GDM1 (cell line): ENCODE data around the gene CDH23.

Experiments
- DNase-seq: peaks from one replicate; lab custom pipeline; 2025; lab: John Stamatoyannopoulos, UW

Gene CDH23

DNA sequence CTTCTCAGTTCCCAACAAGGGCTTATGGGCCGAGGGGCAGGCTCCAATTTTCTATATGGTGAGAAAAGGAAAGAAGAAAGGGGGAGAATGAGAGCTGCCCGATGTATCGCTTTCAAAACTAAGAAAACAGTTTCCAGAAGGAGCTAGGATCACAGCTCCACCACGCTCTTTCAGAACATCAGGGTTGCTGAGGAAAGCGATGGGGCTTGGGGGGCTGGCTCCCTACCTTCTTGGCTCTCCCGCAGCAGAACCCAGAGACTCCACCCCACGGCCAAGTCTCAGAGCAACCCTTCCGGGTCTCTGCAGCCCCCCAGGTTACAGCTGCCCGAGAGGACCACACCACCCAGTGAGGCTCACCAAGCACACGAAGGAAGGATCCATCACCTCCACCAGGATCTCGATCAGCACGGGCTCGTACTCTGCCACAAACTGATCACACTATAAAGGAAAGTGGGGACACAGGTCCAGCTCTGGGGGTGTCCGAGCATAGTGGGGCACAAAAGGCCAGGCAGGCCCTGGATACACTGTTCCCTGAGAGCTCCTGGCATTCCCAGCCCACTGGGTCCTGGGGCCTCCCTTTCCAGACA, 422.0 kb downstream of the CDH23 start:
- DNase-seq, result no peak

DNA sequence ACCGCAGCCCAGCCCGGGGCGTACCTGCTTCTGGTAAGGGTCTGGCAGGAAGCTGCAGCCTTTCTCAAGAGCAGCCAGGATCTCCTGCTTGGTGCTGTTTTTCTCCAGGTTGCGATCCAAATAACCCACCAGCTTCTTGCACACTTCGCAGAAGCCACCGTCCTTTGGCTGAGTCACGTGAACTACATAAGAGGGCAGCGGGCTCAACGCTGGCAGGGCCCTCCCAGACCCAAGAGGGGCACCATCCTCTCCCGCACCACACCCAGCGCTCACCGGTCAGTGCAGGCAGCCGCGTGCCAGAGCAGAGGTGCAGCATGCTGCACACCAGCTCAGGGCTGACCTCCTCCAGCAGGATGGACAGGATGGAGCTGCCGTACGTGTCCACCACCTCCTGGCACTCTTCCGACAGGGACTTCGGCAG, 422.7 kb downstream of the CDH23 start:
- no peak for DNase-seq

DNA sequence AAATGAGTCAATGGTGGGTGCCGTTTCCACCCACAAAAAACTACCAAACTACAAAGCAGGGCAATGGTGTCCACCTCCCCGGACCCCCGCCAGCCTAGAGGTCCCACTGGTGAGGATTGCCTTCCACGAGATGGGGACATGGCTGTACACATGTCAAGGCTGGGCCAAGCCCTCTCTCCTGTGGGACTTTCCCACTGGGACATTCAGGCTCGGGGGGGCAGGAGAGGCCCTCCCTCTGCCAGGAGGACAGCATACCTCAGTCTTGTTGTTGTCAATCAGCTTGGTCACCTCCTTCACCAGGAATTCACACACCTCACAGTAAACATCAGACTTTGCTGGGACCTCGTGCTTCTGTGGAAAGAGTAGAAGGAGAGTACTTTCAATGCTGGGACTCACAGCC, 423.3 kb downstream of the CDH23 start:
- no peak for DNase-seq

DNA sequence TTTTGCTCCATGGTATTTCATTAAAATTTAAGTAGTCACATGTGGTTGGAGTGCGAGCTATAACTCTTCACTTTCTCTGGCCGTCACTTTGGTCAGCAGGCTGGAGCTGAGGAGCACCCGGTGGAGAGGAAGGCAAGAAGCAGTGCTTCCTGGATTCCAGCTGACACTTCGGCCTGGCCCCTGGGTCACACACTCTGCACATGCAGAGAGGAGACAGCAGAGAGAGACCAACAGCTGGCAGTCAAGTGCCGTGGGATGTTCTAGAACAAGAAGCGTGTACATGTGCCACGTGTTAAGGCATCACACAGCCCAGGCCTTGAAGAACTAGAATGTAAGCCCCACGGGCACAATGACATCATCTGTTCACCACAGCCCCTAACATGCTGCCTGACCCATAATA, 424.2 kb downstream of the CDH23 start:
- no peak for DNase-seq

DNA sequence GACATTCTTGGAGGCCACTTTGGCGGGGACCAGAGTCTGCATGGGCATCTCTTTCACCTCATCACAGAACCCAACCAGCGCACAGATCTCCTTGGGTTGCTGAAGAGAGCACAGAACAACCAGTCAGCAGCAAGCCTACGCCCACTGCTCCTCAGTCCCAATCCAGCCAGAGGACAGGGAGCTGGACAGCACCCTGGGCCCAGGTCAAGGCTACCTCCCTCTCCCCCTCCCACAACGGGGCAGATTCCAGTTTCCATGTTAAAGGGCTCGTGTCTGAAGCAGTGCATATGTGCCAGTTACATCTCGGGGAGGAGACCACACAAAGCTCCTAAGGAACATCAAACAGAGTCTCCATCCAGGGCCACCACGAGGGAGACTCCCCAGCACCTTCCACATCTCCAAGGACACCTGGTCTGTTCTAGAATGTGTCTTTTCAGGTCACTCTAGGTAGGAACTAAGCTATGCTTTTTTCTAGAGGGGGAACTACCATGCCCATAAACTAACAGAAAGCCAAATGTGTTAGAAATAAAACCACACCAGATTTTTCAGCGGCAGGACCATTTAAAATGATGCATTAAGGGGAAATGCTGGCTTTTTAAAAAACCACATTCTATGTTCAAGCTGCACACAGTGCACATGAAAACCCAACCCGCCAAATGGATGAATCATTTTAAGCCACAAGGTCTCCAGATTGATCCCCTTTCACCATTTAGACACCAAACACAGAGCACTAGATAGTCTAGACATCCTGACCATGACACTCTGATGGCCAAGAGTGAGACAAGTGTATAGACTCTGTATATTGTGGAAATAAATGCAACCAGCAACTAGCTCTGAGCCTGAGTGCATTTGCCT, 425.4 kb downstream of the CDH23 start:
- peak; percentile 16 for DNase-seq

DNA sequence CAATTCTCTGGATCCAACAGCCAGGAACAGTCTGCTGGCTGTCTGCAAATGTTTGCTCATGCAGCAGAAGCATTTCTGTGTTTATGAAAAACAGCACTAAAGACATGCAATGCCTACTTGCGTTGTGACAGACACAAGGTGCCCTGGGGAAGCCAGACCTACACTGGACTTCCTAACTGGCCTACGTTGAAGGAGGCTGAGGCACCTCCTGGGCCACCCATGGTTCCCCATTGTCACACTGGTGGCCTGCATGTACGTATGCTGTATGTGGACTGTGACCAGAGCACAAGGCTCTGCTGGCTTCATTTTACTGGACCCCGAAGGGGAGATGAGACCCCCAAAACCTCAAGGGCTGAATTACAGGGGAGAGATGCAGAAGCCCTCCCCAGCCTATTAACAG, 426.6 kb downstream of the CDH23 start:
- DNase-seq, result no peak

DNA sequence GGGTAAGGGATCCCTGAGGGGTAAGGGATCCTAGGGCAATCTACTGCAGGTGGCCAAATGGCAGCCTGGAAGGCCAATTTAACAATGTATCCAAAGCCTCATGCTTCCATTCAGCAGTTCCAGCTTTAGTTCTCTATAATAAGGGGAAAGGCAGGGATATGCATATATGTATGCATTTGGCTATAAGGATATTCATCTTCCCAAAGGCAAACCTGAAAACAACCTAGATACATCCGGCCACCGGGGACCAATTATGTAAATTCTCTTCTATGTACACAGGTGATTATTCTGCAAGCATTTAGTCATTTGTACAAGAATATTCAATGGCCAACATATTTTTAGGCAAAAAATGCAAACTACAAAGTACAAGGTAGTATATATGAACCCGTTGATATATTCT, 427.6 kb downstream of the CDH23 start:
- DNase-seq, result no peak

DNA sequence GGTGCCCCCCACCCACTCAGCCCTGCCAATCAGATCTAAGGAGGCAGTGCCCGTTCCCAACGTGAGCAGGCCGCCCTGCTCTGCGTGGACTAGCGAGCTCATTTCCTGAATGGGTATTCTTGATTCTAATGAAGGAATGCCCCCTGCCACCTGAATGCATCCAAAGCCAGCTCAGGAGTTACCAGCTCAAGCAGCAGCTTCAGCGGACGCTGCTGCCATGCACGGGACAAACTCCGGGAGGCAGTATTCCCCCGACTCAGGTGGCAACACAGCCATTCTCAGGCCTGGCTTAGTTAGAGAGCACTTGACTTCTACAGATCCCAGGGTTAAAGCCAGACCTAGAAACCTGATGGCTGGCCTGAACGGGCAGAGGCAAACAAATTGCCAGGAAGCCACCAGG, 428.5 kb downstream of the CDH23 start:
- no peak for DNase-seq

DNA sequence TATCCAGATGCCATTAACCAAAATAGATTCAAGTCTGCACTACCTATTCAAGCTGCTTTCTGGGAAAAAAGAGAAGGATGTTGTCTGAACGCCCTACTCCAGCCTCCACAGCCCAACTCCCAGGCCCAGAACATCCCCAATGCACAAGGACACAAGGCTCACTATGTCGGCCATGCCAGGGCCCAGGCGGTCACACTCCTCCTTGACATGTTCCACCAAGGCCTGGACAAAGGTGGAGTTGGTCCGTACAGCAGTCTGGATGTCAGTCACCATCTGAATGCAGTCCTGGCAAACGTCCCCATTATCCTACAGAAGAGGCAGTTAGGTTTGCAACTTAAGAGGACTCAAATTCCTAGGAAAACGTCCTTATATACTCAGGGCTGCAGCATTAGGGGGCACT, 431.1 kb downstream of the CDH23 start:
- DNase-seq, result no peak

DNA sequence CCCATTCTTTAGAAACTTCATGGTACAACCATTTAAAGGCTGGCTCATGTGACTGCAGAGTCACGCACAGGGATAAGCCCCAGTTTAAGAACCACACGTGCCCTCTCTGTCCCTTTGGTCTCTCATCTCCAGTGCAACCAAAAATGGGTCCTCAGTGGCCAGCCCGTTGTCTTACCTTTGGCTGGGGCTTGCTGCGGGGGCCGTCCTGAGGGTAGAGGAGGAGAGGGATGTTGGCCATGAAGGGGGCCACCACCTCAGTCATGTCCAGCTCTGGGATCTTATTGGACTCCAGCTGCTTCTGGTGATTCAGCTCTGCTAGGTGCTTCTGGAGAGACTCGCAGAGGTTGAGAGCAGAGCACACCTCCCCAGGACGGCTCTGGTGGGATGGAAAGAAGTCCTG, 432.0 kb downstream of the CDH23 start:
- DNase-seq, result no peak

DNA sequence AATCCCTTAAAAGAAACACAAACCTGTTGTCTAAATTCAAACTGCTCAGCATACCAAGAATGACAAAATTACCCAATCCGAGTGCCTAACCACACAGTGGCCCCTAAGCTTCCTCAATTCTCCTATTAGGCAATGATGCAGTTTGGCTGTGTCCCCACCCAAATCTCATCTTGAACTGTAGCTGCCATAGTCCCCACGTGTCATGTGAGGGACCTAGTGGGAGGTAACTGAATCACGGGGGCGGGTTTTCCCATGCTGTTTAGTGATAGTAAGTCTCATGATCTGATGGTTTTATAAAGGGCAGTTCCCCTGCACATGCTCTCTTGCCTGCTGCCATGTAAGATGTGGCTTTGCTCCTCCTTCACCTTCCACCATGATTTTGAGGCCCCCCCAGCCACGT, 432.5 kb downstream of the CDH23 start:
- no peak for DNase-seq

DNA sequence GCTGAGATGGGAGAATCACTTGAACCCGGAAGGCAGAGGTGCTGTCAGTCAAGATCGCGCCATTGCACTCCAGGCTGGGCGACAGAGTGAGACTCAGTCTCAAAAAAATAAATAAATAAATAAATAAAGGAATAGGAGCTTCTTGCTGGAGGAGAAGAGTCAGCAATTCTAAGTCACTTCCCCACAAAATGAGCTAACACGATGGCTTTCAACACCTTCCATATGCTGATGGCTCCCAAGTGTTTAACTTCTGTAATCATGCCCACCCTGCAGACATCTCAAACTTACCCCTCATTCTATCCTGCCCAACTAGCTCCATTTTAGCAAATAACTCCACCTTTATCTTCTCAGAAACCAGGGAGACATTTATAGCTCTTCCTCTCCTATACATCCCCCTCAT, 433.2 kb downstream of the CDH23 start:
- no peak for DNase-seq

DNA sequence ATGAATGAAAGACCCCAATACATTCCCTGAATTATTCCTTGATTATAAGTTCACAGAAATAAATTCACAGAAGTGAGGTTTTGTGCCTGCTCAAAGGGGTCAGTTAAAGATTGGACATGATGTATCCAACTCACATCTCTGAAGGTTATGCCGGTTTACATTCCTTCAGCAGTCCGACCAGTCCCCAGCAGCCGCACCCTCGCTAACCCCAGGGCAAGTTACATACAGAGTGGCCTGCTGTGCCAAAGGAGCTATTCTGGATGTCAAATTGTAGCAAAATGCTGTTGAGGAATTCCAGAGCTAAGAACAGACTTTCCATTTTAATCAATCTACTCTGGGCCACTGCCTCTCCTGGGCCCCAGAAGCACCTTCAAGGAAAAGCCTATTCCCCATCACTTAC, 434.0 kb downstream of the CDH23 start:
- DNase-seq, result no peak

DNA sequence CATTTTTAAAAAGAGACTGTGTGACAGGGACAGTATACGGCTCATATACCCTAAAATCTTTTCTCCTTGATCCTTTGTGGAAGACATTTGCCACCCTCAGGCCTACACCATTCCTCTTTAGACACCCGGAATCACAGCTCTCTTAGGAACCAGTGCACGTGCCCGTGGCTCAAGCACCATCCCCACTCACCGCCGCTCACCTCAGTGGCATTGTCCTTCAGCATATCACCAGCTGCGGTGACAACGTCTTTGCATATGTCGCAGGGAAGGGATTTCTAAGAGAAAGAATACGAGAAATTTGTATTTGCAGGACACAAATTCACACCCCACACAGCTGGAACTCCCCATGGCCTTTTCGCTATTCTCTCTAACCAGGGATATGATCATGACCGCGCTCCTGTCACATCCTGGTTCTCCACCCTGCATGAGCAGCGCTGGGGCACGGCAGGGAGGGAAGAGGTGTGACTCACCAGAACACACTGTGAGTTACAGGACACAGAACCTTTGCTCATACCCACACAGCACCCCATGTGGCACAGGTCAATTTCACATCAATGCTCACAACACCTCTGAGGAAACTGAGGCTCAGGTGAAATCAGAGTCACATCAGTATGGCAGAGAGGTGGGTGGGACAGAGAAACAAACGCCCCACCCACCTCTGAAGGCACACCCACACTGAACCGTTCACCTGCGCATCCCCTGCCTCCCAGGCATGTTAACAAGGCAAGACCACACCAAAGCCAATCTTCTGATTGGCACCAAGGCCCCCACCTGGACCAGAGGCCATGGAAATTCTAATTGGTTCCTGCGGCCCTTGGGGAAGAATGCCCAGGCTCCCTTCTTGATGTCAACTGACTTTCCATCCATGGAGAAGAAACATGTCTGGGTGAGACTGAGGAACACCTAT, 435.2 kb downstream of the CDH23 start:
- no peak for DNase-seq

DNA sequence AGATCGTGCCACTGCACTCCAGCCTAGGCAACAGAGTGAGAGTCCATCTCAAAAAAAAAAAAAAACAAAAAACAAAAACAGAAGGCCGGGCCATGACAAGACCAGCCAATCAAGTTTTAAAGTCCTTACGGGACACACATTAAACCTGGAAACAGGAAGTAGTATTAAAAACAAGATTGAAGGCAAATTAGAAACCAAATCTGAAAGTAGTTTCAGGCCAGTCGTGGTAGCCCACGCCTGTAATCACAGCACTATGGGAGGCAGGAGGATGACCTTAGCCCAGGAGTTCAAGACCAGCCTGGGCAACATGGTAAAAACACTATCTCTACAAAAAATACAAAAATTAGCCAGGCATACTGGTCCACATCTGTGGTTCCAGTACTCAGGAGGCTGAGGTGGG, 436.2 kb downstream of the CDH23 start:
- DNase-seq, result no peak

DNA sequence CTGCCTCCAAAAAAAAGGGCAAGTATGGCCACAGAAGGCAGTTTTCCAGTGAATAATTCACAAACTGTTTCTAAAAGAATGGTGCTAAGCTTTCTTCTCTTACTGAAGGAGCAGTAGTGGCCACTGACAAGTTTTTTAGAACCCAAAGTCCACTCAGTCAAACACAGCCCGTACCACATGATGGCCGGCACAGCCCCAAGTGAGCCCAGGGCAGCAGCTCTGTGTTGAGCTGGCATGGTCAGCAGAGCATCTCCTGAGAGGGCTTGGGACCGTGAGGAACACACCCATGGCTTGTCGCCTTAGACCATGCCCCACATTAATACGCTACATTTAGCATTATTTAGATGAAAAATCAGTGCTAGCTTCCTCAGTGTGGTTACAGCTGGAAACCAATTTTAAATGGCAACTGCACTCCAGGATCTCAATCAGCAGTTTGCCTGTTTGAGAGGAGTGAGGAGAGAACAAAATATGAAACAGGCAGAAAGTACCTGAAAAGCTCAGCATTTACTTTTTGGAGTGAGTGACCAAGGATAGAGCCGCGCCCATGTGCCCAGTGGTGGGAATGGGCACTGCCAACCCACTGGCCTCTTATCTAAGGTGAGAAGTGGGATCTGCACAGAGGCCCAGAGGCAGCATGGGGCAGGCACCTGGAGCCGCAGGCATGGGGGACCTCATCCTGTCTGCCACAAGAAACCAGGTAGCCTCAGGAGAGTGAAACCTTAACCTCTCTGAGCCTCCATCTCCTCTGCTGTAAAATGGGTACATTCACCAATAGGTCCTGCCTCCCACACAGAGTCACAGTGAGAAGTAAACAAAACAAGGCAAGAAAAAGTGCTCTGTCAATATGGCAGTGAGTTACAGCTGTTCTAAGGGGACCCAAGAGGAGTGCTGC, 437.0 kb downstream of the CDH23 start:
- no peak for DNase-seq

DNA sequence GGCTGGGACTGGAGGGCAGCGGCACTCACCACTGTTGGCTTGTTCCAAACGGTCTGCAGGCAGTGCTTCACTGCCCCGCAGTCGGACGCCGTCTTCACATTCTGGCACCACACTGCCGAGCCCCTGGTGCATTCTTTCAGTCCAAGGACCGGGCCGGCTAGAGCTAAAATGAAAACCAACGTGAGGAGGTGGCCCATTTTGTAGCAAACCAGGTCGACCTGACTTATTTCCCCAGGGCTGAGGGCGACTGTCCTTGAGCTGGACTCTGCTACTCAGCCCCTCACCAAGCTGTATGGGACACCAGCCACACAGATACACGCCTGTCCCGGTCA, 437.6 kb downstream of the CDH23 start:
- no peak for DNase-seq

DNA sequence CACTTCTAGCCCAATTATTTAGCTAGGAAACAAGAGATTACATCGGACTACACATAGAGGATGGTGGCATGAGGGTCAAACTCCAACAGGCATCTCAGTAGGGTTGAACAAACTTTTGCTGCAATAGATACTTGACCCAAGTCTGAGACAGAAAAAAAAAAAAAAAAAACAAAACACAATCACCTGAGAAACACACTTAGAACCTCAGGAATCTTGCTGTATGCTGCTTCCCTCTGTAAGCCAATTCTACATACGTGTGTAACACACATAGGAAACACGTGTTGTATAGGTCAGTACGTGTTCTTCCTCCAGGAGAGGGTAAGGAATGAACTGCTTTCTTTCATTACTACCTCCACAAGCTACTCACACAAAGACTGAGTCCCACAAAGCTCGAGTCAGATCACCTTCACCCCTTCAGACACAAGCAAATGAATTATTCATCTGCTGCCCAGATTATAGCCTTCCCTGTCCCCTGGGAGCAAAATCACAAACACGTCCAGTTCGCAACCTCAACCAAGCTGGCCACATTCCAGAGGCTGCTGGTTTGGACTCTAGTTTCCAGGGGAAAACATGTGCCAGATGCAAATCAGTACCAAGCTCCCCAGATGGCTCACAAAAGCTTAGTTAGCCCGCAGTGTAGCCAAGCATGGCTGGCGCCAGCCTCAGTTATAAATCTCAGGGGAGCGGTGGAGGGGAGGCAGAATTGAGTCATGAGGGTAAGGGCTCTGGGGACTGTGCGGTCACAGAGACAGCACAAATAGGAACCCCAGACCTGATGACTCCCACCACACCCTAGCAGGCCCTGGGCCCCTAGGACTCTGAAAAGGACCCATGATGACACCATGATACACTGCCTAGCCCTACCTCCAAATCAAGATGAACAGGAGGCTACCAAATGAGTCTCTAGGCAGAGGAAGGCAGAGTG, 439.2 kb downstream of the CDH23 start:
- no peak for DNase-seq

DNA sequence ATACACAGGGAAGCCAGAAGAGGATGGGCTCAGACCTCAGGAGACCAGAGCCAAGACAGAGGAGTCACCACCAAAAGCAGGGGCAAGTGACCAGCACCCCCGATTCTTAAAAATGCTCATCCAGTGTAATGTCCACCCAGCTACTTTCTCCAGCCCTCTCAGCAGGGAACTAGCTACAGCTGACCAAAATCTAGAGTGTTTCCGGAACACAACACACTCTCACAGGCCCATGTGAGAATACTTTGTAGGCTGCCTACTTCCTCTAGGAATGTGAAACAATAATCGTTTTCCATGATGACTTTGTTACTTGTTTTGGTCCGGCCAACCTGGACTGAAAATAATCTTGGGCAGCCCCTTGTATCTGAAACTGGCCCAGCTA, 439.9 kb downstream of the CDH23 start:
- no peak for DNase-seq

DNA sequence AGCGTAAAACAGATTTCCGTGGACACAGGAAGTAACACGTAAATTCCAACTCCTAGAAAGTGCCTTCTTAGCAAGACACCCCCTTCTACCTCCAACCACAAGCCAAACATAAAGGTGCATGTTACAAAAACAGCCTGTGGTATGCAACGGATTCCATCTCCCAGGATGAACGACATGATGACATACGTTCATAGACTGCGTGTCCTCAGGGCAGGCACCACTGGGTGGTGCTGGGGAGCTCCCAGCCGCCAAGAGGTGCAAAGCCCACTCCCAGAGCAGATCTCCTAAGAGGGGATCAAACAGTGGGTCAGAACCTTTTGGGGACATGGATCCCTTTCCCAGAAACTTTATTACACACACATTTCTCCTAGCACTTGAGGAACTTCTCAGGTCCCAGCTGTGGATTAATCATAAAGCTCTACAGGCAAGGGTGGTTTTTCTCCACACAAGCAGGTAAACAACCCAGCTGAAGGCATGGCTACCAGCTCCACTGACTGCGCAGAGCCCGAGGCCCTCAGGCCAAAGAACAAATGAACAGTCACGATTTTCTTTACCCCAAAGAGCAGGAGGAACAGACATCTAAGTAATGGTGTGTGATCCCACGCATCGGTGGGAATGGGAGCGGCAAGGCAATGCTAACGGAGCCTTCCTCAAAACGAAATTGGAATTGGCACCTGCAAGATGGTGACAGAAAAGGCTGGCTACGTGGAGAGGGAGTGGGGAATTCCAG, 440.5 kb downstream of the CDH23 start:
- no peak for DNase-seq
